Measurements from ENCODE around the gene NTM. TPM values are rescaled to one million over a fixed set of nuclear protein-coding genes. Genes with fewer than 3 reads are reported as not detected.
A peak's percentile ranks its signal among the peaks of the same experiment; 100 is the strongest.

NTM gene
- total RNA-seq, 2 donors from 2014 or later = not detected

GRCh38 chr11:132119573-132119972 lies 749.2 kb downstream of the NTM start:
- Mint-ChIP-seq H3K27me3 (peaks cover 42% of the 10 kb centered on the region), H3K4me1 (no peaks in the 10 kb centered on the region), H3K36me3 (ENCODE audit: low read depth) (no peaks in the 10 kb centered on the region), H3K4me3 (no peak overlapping the region), H3K27ac (no peak overlapping the region)
- no peaks in the 10 kb centered on the region for H3K9me3 ChIP-seq (ENCODE audit: control insufficient read depth, low read length, poor library complexity, severe bottlenecking)
- DNase-seq (no peak), ATAC-seq (no peak)

DNA sequence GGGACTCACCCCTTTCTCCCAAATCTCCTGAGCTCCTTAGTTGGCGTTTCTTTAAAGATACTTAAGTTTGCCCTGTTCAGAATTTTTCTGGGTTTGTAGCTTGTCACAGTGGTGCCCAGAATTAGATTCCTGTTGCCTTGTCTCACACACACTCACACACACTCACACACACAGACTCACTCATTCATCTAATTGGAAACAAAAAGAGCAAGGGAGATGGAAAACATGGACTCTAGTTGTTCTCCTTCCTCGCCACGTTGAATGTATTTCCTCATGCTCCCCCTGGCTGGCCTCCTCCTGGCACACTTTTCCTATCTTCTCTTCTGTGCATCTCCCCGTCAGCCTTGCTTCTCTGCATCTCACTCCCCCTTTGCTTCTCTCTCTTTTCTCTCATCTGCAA lies 752.3 kb downstream of the NTM start:
- no peaks in the 10 kb centered on the region for H3K9me3 ChIP-seq (ENCODE audit: control insufficient read depth, low read length, poor library complexity, severe bottlenecking)
- ATAC-seq = no peak
- Mint-ChIP-seq H3K4me1 (no peaks in the 10 kb centered on the region), H3K27ac (no peak overlapping the region), H3K36me3 (ENCODE audit: low read depth) (no peaks in the 10 kb centered on the region), H3K27me3 (peaks cover 28% of the 10 kb centered on the region), H3K4me3 (no peak overlapping the region)
- no peak for DNase-seq

DNA sequence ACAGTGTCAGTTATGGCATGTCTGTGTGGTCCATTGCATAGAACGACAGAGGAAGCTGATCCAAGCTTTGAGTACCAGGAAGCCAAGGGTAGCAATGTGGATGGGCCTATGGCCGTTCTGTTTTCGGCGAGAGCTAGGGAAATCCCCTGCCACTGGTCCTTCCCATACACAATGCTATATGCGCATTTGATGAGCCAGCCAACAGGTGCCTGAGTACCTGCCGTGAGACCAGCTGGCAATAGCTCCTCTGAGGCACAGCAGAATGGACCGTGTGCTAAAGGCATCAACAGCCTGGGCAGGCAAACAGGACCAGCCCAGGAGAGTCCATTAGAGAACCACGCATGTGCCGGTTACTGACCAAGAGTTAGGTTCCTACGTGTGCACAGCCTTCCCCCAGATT lies 753.0 kb downstream of the NTM start:
- no peak for ATAC-seq
- peaks cover 21% of the 10 kb centered on the region for H3K27me3 Mint-ChIP-seq
- no peak overlapping the region for H3K4me3 Mint-ChIP-seq
- no peak overlapping the region for H3K27ac Mint-ChIP-seq
- H3K36me3 Mint-ChIP-seq (ENCODE audit: low read depth) = no peaks in the 10 kb centered on the region
- H3K4me1 Mint-ChIP-seq = no peaks in the 10 kb centered on the region
- no peak for DNase-seq
- no peaks in the 10 kb centered on the region for H3K9me3 ChIP-seq (ENCODE audit: control insufficient read depth, low read length, poor library complexity, severe bottlenecking)

DNA sequence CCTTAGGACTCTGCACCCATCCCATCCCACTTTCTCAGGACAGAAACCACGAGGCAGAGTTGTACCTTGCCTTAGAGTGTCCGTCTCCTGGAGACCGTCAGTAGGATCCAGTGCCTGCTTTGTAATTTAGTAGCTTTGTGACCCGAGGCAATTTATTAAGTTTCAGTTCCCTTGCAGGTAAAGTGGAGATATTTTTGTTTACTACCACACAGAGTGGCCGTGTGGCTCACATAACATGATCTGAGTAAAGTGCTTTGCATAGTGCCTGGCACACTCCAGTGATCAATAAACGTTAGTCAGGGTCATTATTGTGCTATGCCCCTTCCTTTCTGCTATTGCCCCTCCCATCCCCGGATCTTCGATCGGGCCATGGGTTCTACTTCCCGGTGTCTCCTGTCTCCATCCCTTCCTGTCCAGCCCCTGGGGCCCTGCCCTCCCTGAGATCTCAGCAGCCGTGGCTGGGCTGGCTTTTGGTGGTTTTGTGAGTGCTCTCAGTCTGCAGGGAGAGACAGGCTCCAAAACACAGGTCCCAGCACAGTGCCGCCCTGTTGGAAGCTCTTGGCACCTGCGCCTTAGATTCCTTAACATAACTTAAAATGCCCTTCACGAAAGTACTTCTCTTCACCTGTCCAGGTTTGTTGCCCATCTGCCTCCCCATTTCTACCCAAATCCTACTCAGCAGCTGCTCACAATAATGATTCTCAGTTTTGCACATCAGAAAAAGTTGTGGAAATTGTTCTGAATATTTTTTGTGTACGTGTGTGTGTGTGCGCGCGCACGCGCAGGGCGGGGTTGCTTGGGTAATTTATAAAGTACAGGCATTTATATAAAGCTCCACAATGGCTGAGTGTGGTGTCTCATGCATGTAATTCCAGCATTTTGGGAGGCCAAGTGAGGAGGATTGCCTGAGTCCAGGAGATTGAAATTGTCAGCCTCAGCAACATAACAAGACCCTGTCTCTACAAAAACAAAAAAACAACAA lies 753.7 kb downstream of the NTM start:
- DNase-seq (no peak), ATAC-seq (no peak)
- Mint-ChIP-seq H3K4me3 (no peak overlapping the region), H3K27me3 (peaks cover 20% of the 10 kb centered on the region), H3K4me1 (no peaks in the 10 kb centered on the region), H3K27ac (no peak overlapping the region), H3K36me3 (ENCODE audit: low read depth) (no peaks in the 10 kb centered on the region)
- no peaks in the 10 kb centered on the region for H3K9me3 ChIP-seq (ENCODE audit: control insufficient read depth, low read length, poor library complexity, severe bottlenecking)

GRCh38 chr11:132125988-132126871 lies 755.8 kb downstream of the NTM start:
- ATAC-seq = peak; percentile 53
- H3K27me3 Mint-ChIP-seq = peaks cover 20% of the 10 kb centered on the region
- H3K27ac Mint-ChIP-seq = no peak overlapping the region
- H3K36me3 Mint-ChIP-seq (ENCODE audit: low read depth) = no peaks in the 10 kb centered on the region
- DNase-seq = no peak
- H3K4me3 Mint-ChIP-seq = no peak overlapping the region
- no peaks in the 10 kb centered on the region for H3K9me3 ChIP-seq (ENCODE audit: control insufficient read depth, low read length, poor library complexity, severe bottlenecking)
- H3K4me1 Mint-ChIP-seq = no peaks in the 10 kb centered on the region

- DNase-seq (no peak), ATAC-seq (no peak)
- Mint-ChIP-seq H3K36me3 (ENCODE audit: low read depth) (no peaks in the 10 kb centered on the region), H3K4me3 (peak overlapping the region; percentile 22), H3K27ac (no peak overlapping the region), H3K4me1 (no peaks in the 10 kb centered on the region), H3K27me3 (peaks cover 13% of the 10 kb centered on the region)
- no peaks in the 10 kb centered on the region for H3K9me3 ChIP-seq (ENCODE audit: control insufficient read depth, low read length, poor library complexity, severe bottlenecking)
Observed at GRCh38 chr11:132126973-132127899, 756.8 kb downstream of the NTM start.

GRCh38 chr11:132127900-132128288 lies 757.5 kb downstream of the NTM start:
- peak overlapping the region; percentile 22 for H3K4me3 Mint-ChIP-seq
- no peak overlapping the region for H3K27ac Mint-ChIP-seq
- peaks cover 14% of the 10 kb centered on the region for H3K27me3 Mint-ChIP-seq
- DNase-seq = no peak
- no peaks in the 10 kb centered on the region for H3K4me1 Mint-ChIP-seq
- no peak for ATAC-seq
- no peaks in the 10 kb centered on the region for H3K36me3 Mint-ChIP-seq (ENCODE audit: low read depth)
- no peaks in the 10 kb centered on the region for H3K9me3 ChIP-seq (ENCODE audit: control insufficient read depth, low read length, poor library complexity, severe bottlenecking)

DNA sequence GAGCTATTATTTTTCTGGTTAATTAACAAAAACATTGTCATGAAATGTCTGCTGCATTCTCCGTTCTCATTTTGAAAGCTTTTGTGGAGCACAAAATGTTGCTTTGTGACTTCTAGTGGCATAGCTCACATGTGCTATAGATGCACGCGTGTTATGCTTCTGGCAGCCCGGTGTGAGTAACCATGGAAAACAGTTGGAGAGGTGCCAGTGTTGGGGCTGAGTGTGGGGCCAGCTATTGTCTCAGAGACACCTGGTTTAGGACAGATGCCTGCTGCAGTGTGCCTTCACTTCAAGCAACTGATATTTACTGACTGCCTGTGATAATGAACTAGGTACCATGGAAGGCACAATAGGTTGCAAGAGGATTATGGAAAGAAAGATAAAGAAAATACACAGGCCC lies 760.6 kb downstream of the NTM start:
- Mint-ChIP-seq H3K36me3 (ENCODE audit: low read depth) (no peaks in the 10 kb centered on the region), H3K27ac (no peak overlapping the region), H3K4me3 (no peak overlapping the region), H3K4me1 (no peaks in the 10 kb centered on the region), H3K27me3 (peaks cover 10% of the 10 kb centered on the region)
- no peak for ATAC-seq
- H3K9me3 ChIP-seq (ENCODE audit: control insufficient read depth, low read length, poor library complexity, severe bottlenecking) = no peaks in the 10 kb centered on the region
- DNase-seq = no peak

DNA sequence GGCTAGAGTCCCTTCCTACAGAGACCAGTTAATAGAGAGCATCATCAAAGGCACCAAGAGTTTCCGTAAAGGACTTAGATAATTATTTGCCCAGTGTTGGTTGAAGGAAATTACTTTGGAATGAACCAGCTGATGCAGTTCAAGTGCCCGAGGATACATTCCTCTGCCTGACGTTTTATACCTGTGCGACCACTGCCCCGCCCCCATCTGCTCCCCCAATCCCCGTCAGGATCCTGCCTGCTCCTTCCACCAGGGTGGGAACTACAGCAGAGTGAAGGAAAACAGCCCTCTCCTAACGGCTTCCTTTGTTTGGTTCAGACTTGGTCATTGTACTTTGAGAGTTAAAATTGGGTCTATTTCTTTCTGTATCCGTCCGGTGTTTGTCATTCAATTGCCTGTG lies 761.5 kb downstream of the NTM start:
- Mint-ChIP-seq H3K36me3 (ENCODE audit: low read depth) (no peaks in the 10 kb centered on the region), H3K27me3 (peaks cover 19% of the 10 kb centered on the region), H3K4me1 (peaks cover 2% of the 10 kb centered on the region), H3K27ac (no peak overlapping the region), H3K4me3 (no peak overlapping the region)
- H3K9me3 ChIP-seq (ENCODE audit: control insufficient read depth, low read length, poor library complexity, severe bottlenecking) = no peaks in the 10 kb centered on the region
- DNase-seq (no peak), ATAC-seq (no peak)

DNA sequence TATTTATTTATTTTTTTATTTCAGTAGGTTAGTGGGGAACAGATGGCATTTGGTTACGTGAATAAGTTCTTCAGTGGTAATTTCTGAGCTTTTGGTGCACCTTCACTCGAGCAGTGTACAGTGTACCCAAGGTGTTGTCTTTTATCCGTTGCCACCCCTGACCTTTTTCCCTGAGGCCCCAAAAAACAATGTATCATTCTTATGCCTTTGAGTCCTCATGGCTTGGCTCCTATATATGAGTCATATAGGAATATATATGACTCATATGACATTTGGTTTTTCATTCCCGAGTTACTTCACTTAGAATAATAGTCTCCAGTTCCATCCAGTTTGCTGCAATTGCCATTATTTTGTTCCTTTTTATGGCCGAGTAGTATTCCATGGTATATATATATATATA lies 763.9 kb downstream of the NTM start:
- Mint-ChIP-seq H3K27ac (no peak overlapping the region), H3K36me3 (ENCODE audit: low read depth) (no peaks in the 10 kb centered on the region), H3K4me1 (peaks cover 2% of the 10 kb centered on the region), H3K4me3 (no peak overlapping the region), H3K27me3 (peaks cover 35% of the 10 kb centered on the region)
- H3K9me3 ChIP-seq (ENCODE audit: control insufficient read depth, low read length, poor library complexity, severe bottlenecking) = no peaks in the 10 kb centered on the region
- no peak for ATAC-seq
- no peak for DNase-seq

- Mint-ChIP-seq H3K27ac (no peak overlapping the region), H3K4me1 (peaks cover 4% of the 10 kb centered on the region), H3K4me3 (no peak overlapping the region), H3K36me3 (ENCODE audit: low read depth) (no peaks in the 10 kb centered on the region), H3K27me3 (peaks cover 38% of the 10 kb centered on the region)
- DNase-seq = no peak
- H3K9me3 ChIP-seq (ENCODE audit: control insufficient read depth, low read length, poor library complexity, severe bottlenecking) = no peaks in the 10 kb centered on the region
- no peak for ATAC-seq
Observed at GRCh38 chr11:132137289-132137980, 767.0 kb downstream of the NTM start.

DNA sequence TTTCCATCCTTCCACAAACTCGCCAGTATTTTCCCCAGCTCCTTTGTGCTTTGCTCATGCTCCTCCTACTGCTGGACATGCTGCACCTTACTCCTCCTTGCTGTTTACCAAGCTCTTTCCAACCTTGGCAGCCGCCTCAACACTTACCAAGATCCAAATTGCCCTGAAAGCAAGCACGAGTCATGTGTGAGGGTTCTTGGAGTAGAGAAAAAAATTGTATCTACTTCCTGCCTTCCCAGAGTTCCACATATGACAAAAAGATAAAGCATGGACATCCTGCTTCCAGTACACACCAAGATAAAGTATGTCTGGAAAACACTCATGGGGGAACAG lies 767.5 kb downstream of the NTM start:
- H3K9me3 ChIP-seq (ENCODE audit: control insufficient read depth, low read length, poor library complexity, severe bottlenecking) = no peaks in the 10 kb centered on the region
- Mint-ChIP-seq H3K27ac (no peak overlapping the region), H3K27me3 (peaks cover 36% of the 10 kb centered on the region), H3K4me3 (no peak overlapping the region), H3K36me3 (ENCODE audit: low read depth) (no peaks in the 10 kb centered on the region), H3K4me1 (peaks cover 4% of the 10 kb centered on the region)
- DNase-seq (no peak), ATAC-seq (no peak)

All from T-helper 17 cell (primary cell).